ENCODE results near the gene DUSP19. TPM values are rescaled to one million over a fixed set of nuclear protein-coding genes. Genes with fewer than 3 reads are reported as not detected.
A peak's percentile ranks its signal among the peaks of the same experiment; 100 is the strongest.
"Not testable (repeated sequence)": the region's sequence is repeated elsewhere in the genome, so short reads cannot be mapped to it uniquely, and the experiment has no call there.

The DUSP19 gene
- 3.0 TPM for total RNA-seq

DNA sequence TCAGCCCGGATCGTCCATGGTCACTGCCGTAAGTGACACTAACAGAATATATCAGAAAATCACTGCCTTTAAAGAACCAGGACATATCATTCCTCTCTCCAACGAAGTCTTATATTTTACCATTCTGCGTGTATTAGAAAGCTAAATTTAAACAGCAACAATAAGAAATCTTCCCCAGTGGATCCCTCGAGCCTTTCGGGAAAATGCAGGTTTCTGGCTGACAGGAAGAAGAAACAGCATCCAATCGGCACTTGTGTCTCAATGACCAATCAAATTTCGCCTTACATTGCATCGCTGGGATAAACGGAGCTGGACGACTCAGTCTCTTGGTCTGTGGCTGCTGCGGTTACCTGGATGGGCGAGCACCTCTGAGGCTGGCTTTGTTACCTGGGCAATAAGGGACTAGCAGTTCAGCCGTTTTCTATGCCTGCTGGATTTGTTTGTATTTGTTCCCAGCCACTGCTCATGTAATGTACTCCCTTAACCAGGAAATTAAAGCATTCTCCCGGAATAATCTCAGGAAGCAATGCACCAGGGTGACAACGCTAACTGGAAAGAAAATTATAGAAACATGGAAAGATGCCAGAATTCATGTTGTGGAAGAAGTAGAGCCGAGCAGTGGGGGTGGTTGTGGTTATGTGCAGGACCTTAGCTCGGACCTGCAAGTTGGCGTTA lies at the start of gene DUSP19:
DUSP19 (plus strand) TSS at position 284 of the 675 bp plus-strand sequence; CDS start at position 471, 187 bp downstream.
- ATAC-seq (peak; percentile 97), DNase-seq (ENCODE audit: low spot score) (peak; percentile 90)
- intact Hi-C loops (cut with DNase I), result no loop called here

- DNase-seq (ENCODE audit: low spot score), result no peak
- no peak for ATAC-seq
- intact Hi-C loops (cut with DNase I), result no loop called here
Observed at GRCh38 chr2:183029219-183029618, 49.3 kb upstream of the DUSP19 start.

DNA sequence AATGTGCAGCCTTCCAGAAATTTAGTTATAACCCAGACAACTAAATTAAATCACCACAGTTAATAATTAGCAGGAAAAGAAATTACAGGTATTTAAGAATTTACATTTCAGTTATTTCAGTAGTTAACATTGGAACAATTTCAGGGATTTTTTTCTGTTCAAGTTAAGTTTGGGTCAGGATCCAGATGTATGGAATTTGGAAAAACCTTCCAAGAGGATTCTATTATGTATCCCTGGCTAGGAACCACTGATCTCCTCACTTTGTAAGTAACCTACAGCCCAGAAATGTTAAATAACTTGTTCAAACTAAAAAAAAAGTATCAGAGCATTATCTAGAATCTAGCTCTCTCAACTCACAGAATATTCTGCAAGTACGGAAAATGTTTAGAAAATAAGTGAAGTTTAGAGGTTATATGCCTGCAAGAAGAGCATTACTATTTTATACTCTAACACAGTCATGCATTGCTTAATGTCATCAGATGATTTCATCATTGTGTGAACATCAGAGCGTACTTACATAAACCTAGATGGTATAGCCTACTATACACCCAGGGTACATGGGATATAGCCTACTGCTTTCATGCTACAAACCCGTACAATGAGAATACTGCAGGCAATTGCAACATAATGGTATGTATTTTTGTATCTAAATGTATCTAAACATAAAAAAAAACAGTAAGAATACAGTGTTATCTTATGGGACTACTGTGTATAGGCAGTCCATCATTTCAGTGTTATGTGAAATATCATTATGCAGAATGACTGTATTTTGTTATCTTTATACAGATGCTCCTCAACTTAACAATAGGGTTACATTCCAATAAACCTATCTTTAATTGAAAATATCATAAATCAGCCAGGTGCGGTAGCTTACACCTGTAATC lies 46.4 kb upstream of the DUSP19 start:
- intact Hi-C loops (cut with DNase I), result no loop called here
- ATAC-seq, result no peak

GRCh38 chr2:183033951-183034350 lies 44.6 kb upstream of the DUSP19 start:
- DNase-seq (ENCODE audit: low spot score), result no peak
- no peak for ATAC-seq
- intact Hi-C loops (cut with DNase I), result no loop called here

More for the DNA sequence above, 46.4 kb upstream of the DUSP19 start:
- DNase-seq (ENCODE audit: low spot score), result no peak

DNA sequence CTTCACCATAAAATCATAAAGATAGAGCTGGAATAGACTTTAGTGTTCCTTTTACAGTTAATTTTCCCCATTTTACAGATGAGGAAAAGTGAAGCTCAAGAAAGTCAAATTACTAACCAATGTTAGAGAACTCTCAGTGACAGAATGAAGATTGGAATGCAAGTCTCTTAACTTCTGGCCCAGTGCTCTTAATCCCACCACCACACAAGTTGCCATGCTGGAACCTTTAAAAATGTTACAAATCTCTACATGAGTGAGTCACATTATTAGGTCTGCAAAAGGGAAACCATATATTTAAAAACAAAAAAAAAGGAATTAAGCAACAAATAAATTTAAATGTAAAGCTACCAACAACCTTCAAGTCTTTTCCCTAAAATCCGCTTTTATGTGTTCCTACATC lies 43.7 kb upstream of the DUSP19 start:
- intact Hi-C loops (cut with DNase I), result no loop called here
- ATAC-seq (no peak), DNase-seq (ENCODE audit: low spot score) (no peak)

- no peak for ATAC-seq
- DNase-seq (ENCODE audit: low spot score), result no peak
- intact Hi-C loops (cut with DNase I), result no loop called here
Observed at GRCh38 chr2:183035298-183035953, 43.1 kb upstream of the DUSP19 start.

GRCh38 chr2:183035954-183036669 lies 42.4 kb upstream of the DUSP19 start:
- ATAC-seq (no peak), DNase-seq (ENCODE audit: low spot score) (no peak)
- intact Hi-C loops (cut with DNase I), result no loop called here

DNA sequence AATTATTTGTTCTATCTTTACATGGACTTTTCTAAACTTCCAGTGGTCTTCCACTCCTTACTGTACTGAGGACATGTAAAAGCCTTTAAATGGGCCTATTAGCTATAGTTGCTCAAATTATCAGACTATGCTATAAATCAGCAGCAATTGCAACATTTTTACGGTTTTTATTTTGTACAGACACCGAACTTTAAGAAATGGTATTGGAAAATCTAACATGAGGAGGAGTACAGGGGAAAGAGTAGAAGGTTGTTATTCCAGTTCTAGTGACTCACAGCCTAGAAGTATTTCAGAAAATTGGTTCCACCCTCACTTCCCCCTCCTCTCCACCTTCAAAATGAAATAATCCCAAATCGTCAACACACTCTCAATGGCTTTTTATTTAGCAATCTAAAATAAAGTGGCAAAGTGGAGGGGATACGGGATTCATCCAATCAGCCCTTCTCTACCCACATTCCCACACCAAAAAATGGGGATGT lies 41.4 kb upstream of the DUSP19 start:
- intact Hi-C loops (cut with DNase I), result no loop called here
- peak; percentile 33 for ATAC-seq

DNA sequence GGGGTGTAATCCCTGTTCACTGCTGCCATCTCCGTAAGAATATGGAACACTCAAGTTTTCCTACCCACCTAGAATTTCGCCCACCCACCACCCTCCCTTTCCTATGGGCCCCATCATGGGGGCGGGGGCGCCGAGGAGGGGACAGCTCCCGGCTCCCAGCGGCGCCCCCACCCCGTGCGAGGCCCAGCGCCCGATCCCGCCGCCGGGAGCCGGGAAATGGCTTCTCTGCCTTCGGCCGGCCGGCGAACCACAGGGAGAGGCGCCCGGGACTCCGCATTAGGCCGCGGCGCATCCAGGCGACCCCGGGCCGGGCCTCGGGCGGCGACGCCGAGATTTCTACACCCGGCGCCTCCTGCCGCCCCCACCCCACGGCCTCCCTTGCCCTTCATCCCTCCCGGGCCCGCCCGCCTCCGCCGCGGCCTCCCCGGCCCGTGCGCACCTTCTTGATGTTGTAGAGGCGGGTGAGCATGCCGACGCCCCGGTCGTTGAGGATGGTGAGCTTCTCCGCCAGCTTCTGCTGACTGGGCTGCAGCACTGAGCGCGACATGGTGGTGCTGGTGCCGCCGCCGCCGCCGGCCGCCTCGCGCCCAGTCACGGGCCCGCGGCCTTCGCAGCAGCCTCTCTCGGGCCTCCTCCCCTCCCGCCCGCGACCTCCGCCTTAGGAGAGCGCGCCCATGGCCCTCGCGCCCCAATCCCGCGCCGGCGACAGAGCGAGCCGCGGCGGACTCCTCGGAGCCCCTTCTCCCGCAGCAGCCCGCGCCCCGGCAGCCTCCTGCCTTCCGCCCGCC lies 40.8 kb upstream of the DUSP19 start:
- peak; percentile 44 for ATAC-seq
- peak; percentile 71 for DNase-seq (ENCODE audit: low spot score)
- intact Hi-C loops (cut with DNase I), result no loop called here

More for the DNA sequence above, 41.4 kb upstream of the DUSP19 start:
- no peak for DNase-seq (ENCODE audit: low spot score)

DNA sequence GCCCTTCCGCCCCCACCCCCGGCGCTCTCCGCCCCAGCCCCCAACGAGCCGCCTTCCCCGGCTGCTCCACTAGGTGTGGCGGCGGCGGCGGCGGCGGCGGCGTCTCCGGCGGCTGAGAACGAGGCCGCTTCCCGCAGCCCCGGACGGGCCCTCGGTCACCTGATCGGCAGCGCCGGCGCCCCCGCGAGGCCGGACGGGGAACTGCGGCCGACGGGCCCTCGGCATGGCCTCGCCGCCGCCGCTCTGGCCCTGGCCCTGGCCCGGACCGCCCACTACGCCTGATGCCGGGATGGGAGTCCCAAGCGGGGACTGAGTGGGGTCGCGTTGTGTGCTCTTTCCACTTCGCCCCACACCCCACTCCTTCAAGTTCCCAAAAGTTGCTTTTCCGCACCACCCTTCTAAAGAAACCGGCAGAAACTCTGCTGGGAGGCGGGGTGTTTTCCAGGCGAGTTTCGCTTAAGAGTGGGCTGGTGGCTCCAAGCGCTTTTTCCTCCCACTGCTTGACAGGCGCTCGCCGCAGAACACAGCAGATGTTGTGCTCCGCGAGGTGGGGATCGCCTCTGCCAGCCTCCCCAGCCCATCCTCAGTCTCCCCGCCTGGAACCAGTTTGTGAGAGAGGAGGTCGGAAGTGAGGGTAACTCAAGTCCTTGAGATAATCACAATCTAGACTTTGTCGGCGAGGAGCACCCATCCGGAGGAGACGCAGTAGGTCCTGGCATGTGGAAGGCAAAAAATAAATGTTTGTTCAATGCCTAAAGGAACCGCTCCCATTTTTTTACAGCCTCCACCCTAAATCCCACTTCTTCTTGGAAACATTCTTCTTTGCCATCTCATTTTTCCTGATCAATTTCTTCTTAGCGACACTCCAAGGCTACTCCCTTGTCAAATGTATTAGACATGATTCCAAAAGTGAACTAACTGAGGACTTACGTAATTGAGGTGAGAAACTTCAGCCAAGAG lies 39.9 kb upstream of the DUSP19 start, which contains the start of gene NCKAP1:
NCKAP1 (minus strand) TSS at position 117 of the 960 bp plus-strand sequence. CDS start 358 bp downstream, outside the sequence.
- intact Hi-C loops (cut with DNase I), result no loop called here

DNA sequence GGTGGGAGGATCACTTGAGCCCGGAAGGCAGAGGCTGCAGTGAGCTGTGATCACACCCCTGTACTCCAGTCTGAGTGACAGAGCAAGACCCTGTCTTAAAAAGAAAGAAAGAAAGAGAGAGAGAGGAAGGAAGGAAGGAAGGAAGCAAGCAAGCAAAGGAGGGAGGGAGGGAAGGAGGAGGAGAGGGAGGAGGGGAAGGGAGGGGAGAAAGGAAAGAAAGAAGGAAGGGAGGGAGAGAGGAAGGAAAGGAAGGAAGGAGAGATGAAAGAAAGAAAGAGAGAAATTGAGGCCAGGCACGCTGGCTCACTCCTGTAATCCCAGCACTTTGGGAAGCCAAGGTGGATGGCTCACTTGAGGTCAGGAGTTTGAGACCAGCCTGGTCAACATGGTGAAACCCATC lies 37.9 kb upstream of the DUSP19 start:
- DNase-seq (ENCODE audit: low spot score) (no peak), ATAC-seq (no peak)
- intact Hi-C loops (cut with DNase I), result no loop called here

More for the DNA sequence above, 39.9 kb upstream of the DUSP19 start, which contains the start of gene NCKAP1:
- DNase-seq (ENCODE audit: low spot score) (peak; percentile 95), ATAC-seq (peak; percentile 93)

DNA sequence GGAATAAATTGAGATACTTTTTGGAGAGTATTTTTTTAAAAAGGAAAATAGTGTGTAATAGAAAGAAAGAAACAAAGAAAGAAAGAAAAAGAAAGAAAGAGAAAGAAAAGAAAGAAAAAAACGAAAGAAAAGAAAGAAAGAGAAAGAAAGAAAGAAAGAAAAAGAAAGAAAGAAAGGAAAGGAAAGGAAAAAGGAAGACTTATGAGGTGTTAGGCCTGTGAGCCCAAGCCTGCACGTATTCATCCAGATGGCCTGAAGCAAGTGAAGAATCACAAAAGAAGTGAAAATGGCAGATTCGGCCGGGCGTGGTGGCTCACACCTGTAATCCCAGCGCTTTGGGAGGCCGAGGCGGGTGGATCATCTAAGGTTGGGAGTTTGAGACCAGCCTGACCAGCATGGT lies 35.0 kb upstream of the DUSP19 start:
- ATAC-seq; intact Hi-C loops (cut with DNase I); DNase-seq (ENCODE audit: low spot score): not testable (repeated sequence)

DNA sequence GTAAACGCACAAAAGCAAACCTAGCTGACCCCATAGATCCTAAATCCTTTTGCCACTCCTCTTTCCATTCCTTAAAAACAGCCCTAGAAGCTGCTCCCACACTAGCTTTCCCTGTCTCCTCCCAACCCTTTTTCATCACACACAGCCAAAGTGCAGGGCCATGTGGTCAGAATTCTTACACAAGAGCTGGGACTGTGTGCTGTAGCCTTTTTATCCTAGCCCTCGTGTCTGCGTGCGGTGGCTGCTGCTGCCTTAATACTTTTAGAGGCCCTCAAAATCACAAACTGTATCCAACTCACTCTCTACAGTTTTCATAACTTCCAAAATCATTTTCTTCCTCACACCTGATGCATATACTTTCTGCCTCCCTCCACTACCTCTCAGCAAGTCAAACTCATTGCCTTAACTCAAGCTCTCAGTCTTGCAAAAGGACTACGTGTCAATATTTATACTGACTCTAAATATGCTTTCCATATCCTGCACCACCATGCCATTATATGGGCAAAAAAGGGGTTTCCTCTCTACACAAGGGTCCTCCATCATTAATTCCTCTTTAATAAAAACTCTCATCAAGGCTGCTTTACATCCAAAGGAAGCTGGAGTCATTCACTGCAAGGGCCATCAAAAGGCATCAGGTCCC lies 30.9 kb upstream of the DUSP19 start:
- intact Hi-C loops (cut with DNase I); DNase-seq (ENCODE audit: low spot score); ATAC-seq: not testable (repeated sequence)

DNA sequence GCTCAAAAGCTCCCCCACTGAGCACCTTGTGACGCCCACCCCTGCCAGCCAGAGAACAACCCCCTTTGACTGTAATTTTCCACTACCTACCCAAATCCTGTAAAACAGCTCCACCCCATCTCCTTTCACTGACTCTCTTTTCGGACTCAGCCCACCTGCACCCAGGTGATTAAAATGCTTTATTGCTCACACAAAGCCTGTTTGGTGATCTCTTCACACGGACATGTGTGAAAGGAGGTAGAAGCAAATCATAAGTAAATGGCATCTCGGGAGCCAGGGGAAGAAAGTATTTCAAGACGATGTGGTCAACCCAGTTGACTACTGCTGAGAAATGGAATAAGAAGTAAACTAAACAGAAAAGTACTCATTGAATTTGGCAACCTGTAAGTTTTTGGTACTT lies 29.1 kb upstream of the DUSP19 start:
- no peak for ATAC-seq
- intact Hi-C loops (cut with DNase I), result no loop called here
- DNase-seq (ENCODE audit: low spot score), result no peak

DNA sequence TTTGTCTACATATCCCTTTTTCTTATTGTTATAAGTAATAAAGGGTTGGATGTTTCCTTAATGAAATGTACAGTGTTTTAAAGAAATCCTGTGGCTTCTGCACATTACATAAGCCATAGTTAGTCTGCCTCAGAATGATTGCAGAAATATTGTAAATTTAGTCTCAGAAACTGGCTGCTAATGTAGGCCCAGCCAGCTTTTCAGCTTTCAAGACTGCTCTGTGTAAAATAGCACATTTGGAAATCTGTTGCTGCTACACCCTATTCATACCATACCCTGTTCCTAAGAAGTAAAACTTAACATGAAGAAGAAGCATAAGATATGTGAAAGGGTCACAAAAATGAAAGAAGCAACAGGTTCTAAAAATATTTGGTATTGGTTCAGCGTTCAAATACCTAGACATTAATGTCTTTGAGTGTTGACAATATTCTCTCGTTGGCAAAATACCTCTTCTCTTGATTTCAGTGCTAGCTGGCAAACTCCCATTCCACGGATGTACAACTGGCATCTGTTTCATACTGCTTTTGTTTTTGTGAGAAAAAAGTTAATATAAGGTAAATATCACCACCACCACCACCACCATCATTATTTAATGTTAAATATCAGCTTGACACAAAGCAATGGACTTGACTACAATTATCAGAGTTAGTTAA lies 21.1 kb upstream of the DUSP19 start:
- no peak for ATAC-seq
- intact Hi-C loops (cut with DNase I), result no loop called here
- DNase-seq (ENCODE audit: low spot score), result no peak

DNA sequence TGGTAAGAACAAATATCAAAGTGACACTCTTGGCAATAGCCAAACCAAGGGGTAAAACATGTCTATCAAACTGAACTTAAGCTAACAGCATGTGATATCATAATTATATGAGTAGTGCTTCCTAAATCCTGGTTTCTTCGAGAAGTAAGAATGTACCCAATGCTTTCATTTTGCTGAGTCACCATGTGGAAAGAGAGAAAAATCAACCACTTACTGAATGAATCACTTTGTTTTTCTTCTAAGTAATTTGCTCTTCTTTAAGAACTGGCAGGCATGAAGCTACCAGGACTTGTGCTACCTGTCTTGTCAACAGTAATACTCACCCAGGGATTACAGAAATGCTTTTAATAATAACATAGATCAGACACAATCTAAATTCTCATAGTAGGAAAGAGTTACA lies 19.0 kb upstream of the DUSP19 start:
- intact Hi-C loops (cut with DNase I), result no loop called here
- no peak for DNase-seq (ENCODE audit: low spot score)
- no peak for ATAC-seq

All from sciatic nerve (tissue), 2 donors.